Frontal cortex (tissue), 4 donors: ENCODE results near the gene PDE4D. TPM values are rescaled to one million over a fixed set of nuclear protein-coding genes. Genes with fewer than 3 reads are reported as not detected.

ENCODE experiments used
- DNase-seq, 2 donors: peaks; one replicate each; pipeline ENCODE4 v3.0.0; 2012; ENCODE audit warnings: low spot score in 2 of 2
- FAIRE-seq: peaks from 2 replicates; lab custom pipeline; 2012; peaks lifted over from hg19 to GRCh38; lab: Jason Lieb, UNC
- total RNA-seq: library from RNA; depleted of rRNA; stranded (reverse); fragments of >200 nt; gene quantifications from one replicate; pipeline ENCODE4 v1.2.3, GENCODE V29; 2014
- donor health status: control.
- donor health status: control.
- donor health status: control.

The PDE4D gene
- total RNA-seq, 1 donor from 2014 or later: 210 TPM

DNA sequence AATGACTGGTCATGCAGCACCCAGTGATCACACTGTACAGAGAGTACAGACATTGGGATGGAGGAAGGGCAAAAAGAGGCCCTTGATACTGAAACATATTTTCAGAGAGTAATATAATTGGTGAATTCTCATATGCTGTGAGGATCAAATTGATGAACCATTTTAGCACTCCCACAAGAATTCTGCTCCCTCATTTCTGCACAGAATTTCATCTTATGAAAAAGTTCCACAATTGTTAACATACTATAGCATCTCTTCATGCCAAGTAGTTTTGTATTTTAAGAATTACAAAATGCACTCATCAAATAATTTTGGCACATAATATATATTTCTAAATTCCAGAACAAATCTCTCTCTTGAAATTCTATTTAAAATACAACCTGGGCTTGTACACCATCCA is 351.2 kb downstream of the PDE4D start:
- FAIRE-seq (no peak), DNase-seq (no peak)

DNA sequence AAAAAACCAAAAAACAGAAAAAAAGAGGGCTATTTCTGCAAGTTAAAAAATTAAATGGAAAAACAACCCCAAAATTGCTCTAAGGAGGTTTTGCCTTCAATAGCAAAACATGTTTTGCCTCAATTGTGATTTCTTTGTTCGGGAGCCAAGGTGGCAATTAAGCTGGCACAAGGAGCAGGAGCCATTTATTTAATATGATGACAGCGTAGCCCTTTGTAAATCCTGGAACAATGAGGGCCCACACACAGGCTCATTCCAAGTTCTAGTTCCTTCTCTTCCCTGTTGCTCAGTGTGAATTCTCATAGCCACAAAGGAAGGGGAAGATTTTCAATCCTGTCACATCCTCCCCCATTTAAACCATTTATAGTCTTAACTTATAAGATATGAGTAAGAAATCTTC is 353.2 kb downstream of the PDE4D start:
- FAIRE-seq (peak; percentile 30), DNase-seq (peak in 1 of 2 donors; percentile 5)

DNA sequence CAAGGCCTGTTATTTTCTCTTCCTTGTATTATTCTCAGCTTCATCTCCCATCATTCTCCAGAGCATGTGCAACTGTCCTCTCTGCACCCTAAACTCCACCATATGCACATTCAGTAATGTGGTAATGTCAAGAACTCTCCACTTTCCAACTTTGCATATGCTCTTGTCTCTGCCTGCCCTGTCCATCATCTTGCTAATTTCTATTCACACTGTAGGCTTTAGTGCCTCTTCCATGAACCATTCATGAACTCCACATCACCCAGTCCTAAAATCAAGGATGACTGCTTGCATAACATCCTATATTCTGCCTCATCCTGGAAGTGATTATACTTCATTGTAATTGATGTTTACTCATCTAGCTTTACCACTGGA is 354.8 kb downstream of the PDE4D start:
- FAIRE-seq: no peak

DNA sequence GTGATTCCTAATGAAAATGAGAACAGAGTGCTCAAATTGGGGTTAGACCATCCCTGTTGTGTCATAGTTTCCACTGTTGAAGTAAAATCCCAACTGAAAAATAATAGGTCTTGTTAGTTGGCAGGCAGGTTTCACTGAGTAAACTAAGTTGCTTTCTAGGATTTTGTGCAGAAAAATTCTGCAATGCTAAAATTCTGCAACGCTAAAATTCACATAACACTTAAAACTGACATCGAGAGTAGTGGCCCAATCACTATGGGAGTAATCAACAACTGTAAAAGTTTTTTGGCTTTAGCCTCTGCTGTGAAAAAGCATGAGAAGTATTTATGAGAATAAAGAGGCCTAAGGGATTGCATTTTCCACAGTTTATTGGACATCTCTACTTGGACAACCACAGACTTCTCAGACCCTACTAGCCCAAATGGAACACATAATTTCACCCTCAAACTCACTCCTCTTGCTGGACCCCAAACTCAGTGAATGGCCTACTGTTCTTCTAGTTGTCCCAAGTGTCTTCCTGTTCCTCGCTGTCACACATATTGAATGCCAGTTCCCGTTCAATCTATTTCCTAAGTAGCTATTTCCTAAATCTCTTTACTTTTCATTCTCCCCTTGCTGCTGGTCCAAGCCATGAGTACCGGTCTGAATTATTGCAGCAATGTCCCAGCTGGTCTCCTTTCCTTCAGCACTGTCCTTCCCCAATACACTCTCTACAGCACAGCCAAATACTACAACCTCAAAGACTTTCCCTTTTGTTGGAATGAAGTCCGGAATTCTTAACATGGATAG is 355.4 kb downstream of the PDE4D start:
- DNase-seq (no peak), FAIRE-seq (no peak)

More for the DNA sequence above, 354.8 kb downstream of the PDE4D start:
- no peak for DNase-seq

DNA sequence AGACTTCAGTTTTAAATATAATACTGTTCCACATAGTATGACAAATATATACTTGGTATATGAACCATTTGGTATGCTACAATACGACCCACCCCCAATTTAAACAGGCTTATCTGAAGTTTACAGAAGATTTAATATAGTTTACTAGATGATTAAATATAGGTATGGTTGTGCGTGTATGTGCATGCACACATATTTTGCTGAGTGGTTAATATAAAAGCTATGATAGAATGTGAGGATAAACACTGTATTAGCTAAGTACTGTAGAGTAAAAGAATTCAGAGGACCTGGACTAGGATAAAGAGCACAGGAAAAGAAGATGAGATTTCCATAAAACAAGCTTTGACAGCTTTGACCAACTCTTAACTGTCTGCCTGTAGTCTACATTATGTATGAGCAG is 356.7 kb downstream of the PDE4D start:
- DNase-seq: no peak
- FAIRE-seq: no peak

DNA sequence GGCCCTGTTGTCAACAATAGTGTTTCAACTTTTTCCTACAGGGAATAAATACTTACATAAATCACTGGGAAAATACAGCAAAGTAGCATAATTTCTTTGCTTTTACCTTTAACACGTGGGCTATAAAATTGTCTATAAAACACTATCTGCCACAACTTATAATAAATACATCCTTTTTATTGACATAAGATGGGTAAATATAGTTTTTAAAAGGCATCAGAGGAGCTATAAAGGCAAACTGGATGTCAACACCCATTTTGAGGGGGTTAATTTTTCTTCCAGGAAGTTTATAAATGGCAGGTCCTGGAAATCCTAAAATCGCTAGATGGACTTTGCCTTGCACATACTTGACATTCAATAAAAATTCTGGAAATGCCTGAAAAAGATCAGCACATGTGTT is 358.0 kb downstream of the PDE4D start:
- FAIRE-seq (no peak), DNase-seq (no peak)

DNA sequence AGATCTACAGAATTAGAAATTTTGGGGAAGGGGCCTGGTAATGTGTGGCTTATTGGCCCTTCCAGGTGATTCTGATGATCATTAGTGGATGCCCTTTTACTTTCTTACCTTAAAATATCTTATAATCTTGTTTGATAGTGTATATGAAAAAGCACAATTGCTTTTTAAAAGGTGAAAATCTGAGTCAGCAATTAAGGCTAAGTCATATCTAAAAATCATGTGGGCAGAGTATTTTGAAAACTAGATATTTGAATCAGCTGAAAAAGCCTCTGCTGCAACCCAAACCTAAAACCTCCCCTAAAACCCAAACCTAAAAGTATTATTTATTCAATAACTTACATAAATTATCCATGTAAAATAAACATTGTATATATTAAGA is 359.8 kb downstream of the PDE4D start:
- no peak for FAIRE-seq
- DNase-seq: no peak

DNA sequence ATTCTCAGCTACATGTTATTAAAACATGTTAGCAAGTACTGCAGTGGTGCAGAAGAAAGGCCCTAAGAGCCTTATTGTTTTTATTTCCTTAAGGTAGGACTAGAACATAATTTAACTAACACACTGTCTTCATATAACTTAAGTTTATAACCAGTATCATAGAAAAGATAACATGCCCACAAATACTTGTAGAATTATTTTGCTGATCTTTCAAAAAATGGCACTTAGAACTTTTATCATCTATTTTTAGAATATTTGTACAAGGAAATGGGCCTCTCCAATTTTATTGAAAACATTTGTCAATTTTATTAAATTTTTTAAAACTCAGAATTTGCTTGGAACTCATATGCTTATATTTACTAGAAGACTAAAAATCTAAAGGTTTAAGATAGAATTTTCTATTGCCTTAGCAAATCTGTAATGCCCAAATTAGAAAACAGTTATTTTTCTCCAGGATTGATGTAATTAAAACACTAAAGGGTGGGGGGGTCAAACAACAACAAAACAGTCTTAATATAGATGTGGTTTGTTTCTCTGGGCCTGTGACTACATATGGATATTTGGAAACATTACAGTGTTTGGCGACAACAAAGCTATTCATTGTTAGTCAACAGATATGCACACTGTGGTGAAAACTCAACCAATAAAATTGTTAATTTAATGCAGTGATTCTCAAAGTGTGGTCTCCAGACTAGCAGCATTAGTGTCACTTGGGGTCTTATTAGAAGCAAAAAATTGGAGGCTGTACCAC is 360.4 kb downstream of the PDE4D start:
- FAIRE-seq: no peak
- no peak for DNase-seq

DNA sequence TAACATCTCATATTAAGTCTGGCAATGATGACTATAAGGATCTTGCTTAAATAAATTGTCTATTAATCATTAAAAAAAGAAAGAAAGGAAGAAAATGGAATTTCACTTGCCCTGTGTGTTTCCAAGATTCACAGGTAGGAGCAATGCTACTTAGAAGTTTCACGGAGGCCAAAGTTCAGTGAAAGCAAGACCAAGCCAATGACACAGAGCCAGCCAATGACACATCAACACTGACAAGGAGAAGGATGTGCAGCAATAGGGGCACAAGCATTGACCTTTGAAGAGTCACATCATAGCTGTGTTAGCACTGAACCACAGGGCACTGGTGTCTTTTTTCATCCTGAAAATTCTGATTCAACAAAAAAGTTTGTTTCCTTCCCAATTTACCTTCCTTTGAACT is 364.3 kb downstream of the PDE4D start:
- FAIRE-seq (no peak), DNase-seq (no peak)

DNA sequence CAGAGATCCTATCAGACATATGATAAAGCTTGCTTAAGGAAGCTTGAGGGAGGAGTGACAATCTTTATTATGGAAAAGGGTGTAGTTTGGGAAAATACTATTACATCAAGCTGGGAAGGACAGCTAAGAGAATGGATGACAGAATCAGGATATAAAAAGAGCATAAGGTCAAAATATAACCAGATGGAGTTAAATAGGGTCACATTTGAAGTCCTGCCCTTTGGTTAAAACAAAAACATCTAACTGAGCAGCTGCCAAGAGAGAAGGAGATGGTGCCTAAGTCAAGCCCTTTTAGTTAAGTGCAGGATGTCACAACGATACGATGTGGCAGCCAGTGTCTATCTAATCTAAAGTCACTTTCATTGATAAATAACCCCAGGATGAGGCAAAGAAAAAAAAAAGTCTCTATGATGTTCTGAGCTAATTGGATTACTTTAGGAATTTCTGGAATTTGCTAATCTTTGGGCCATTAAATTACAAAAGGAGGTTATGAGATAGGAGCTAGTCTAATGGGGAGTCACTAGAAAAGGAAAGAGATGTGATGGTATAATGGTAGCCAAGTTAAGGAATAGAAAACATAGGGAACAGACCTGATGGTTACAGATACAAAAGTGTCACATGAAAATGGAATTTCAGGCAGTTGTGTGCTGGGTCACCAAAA is 365.2 kb downstream of the PDE4D start:
- FAIRE-seq: no peak

DNA sequence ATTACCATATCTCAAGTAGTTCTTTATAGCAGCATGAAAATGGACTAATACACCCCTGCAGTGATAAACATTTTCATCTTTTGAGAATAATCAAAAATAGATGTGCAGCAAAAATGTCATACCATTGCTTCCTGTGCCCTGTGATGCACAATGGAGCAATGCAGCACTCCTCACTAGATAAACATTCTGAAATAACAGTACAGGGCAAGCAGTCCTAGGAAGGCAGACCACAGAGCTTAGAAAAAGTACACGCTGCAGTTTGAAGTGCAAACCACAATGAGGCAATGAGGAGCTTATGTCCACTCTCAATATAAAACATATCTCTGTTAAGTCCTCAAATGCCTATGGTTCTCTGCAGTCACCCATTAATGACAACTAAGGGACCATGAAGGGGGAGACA is 367.6 kb downstream of the PDE4D start:
- FAIRE-seq (no peak), DNase-seq (no peak)

More for the DNA sequence above, 365.2 kb downstream of the PDE4D start:
- DNase-seq: no peak

DNA sequence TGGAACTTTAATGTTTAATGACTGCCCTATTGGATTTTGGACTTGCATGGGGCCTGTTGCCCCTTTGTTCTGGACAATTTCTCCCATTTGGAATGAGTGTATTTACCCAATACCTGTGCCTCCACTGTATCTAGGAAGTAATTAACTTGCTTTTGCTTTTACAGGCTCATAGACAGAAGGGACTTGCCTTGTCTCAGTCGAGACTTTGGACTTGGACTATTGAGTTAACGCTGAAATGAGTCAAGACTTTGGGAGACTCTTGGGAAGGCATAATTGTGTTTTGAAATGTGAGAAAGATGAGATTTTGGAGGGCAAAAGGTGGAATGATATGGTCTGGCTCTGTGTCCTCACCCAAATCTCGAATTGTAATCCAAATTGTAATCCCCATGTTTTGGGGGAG is 368.2 kb downstream of the PDE4D start:
- FAIRE-seq (no peak), DNase-seq (no peak)

DNA sequence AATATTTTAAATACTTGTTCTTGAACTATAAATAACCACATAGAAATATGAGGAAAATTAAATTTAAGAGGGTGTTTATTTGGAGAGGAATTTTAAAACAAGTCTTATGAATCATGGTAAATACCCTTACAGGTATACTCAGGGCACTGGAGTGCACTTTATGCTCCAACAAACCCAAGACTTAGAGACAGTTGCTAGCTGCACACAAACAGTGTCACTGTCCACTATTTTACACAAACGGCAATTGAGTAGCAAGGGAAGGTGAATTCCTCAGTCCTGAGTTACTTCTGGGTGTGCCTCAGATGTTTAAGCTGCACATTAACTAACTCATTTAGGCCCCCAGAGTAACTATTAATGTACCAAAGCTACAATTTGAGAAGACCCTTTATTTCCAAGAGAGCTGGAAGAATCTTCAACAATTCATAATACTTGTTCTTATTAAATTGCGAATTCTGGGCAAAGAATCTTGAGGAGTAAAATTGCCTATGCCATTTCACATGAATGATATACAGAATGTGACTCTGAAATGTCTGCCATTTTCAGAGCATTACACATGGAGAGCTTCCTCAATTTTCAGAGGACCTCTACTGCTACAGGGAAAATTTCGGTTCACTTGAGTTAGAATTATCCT is 371.2 kb downstream of the PDE4D start:
- no peak for FAIRE-seq
- DNase-seq: no peak

DNA sequence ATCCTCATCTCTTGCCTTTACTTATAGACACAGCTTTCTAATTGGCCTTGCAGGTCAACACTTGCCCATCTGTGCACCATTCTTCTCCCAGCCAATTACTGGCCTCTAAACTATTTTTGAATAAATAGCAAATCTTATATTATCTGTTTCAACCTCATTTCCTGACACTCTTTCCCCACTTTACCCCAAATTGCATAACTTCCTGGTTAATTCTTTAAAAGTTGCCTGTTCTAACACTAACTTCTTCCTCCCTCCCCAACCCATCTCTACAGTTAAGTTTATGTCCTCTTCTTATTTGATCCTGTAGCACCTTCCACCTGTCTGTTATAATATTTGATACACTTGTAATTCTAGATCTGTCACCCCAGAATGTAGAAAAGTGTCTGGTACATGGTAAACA is 372.1 kb downstream of the PDE4D start:
- DNase-seq: no peak

DNA sequence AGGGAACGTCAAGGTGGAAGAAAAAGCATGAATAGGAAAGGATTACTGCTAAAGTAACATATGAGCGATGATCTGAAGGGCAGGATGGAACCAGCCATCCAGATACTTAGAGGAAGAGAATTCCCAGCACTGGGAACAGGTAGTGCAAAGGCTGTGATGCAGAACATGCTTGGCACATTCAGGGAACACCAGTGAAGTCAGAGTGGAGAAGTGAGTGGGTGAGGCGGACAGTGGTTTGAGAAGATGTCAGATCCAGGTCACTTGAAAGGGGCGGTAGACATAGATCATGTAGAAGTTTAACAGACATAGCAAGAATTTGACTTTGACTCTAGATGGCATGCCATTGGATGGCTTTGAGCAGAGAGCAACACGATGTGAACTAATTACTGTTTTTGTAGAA is 374.2 kb downstream of the PDE4D start:
- DNase-seq (no peak), FAIRE-seq (no peak)

More for the DNA sequence above, 372.1 kb downstream of the PDE4D start:
- no peak for FAIRE-seq

DNA sequence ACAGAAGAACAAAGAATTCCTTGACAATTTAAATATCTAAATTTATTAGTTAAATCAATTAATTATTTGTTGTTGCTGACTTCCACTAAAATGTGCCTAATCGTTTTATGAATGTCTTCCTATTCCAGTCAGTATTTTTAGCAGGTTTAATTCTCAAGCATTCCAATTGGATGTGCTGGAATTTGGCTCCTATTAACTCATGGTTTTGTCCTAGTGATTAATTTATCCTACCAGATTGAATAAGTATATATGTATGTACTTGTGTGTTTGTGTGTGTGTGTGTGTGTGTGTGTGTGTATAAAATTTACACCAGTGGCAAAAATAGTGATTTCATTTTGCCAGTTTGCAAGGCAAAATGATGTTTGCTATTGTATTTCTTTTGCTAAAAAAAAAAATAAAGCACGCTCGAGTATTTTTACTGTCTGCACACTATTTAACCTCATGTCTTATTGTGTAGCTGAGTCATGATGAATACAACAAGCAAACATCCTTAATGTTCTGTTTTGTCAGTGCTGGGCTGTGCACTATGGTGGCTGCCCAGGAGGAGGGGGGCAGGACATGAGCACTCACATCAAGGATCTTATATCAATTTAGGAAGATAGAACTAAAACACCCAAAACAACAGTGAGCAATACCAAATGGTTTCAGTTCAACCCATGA is 375.5 kb downstream of the PDE4D start:
- FAIRE-seq (no peak), DNase-seq (no peak)

DNA sequence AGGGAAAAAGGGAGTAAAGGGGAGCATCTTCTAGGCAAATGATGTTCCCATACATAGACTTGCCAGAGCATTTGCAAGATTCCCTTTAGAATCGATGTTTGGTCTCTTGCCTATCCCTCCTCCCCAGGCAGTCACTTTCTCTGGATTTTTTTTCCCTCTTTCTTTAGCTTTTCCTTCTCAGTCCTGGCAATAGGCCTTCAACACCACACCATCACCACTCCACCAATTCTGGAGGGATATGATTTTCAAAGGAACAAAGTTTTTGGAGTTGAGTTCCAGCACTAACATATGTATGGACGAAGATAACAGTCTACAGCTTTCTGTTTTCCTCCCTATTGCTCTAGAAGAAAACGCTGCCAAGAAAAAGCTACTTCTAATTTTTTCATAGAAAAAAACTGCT is 377.4 kb downstream of the PDE4D start:
- FAIRE-seq: no peak

DNA sequence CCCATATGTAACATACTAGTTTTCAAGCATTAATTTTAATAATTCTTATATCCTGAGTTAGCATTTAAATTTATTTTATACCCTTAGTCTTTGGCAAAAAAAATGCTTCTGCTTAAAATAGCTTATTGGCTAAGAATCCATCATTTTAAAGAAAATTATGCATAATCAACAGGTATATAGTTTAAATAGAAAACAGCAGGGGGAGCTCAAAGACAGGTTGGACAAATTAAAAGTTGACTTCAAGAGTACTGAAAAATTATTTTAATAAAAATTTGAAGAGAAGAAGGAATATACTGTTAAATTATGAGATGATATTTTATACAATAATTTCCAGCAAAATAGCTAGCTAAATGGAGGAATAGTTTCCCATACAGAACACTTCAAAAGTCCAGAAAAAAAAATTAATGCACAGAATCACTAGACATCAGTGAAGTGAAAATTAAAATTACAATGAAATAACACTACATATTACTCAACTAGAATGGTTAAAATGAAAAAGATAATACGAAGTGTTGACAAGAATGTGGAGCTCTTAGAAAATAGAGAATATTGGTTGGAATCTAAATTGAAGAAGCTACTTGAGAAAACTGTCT is 387.1 kb downstream of the PDE4D start:
- DNase-seq (no peak), FAIRE-seq (peak; percentile 76)

More for the DNA sequence above, 377.4 kb downstream of the PDE4D start:
- no peak for DNase-seq

DNA sequence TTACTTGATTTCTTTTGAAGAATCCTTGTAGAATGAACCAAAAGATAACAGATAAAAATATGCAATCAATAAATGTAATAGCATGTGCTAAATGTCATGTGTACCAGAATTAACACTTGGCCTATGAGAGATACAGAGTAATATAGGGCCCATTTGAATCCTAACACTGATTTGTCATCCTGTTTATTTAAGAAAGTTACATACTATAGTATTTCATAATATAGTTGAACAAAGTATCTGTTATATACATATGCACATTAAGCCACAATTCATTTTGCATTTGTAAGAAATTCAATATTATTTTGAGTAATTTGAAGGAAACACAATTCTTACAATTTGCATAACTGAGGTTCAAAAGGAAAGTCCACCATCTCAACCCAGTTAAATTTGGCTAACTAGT is 389.5 kb downstream of the PDE4D start:
- DNase-seq (no peak), FAIRE-seq (no peak)

DNA sequence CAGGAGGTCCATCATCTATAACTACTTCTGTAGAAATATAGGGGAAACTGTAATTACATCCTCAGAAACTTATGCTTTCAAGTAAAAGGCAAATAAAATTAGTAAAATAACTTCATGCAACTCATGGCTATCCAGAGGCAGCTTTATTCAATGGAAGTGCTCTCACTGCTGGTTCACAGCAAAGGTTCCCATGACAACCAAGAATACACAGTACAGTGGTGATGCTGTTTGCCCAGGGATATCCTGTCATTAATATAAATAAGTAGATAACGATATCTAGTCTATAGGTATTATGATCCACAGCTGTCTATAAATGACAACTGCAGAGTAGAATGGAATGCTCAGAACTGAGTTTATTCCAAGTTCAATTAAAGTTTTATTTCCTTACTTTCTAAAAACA is 390.3 kb downstream of the PDE4D start:
- FAIRE-seq (no peak), DNase-seq (no peak)
